ENCODE data around the gene ZFP91.
A peak's percentile ranks its signal among the peaks of the same experiment; 100 is the strongest.

The ZFP91 gene

DNA sequence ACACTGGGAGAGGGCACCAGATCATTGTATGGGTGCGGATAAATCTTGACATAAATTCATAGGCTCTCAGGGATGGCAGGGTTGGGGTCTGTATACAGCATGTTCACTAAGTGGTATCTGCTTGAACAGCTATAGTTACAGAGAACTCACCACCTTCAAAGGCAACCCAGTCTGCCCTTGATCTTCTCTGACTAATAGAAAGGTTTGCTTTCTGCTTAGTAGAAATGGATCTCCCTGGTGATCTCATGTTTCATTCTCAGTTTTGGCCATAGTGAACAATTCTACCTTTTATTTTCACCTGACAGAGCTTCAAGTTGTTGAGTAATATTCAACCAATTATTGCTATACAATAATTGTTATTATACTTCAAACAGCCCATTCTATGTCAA is 76.0 kb downstream of the ZFP91 start:
- no peak overlapping the region for H3K4me3 ChIP-seq (IDR thresholded peaks at IDR 0.05; ENCODE audit: insufficient read depth, low read depth, low read length)
- no peaks in the 10 kb centered on the region for H3K36me3 ChIP-seq (ENCODE audit: insufficient read depth)
- peak overlapping the region; percentile 64; the same call in 1 of the 2 replicates for H2AFZ ChIP-seq (ENCODE audit: low read depth)
- H3K4me2 ChIP-seq = peak overlapping the region; percentile 48
- TF ChIP-seq CTCF (conservative IDR thresholded peaks at IDR 0.05; ENCODE audit: low read depth, low read length) = no peak
- H3K4me1 ChIP-seq (ENCODE audit: low read depth, poor library complexity, severe bottlenecking) = peaks cover 56% of the 10 kb centered on the region
- no peak overlapping the region for H3K9ac ChIP-seq
- no peak overlapping the region; the same call in 1 of the 2 replicates for H3K27ac ChIP-seq
- no peaks in the 10 kb centered on the region for H3K79me2 ChIP-seq (ENCODE audit: insufficient read depth, low read depth)
- H3K27me3 ChIP-seq (ENCODE audit: insufficient read depth, low read depth) = no peaks in the 10 kb centered on the region
- no peaks in the 10 kb centered on the region for H4K20me1 ChIP-seq (ENCODE audit: insufficient read depth)

- H3K79me2 ChIP-seq (ENCODE audit: insufficient read depth, low read depth) = no peaks in the 10 kb centered on the region
- H3K4me2 ChIP-seq = no peak overlapping the region
- no peak for TF ChIP-seq CTCF (conservative IDR thresholded peaks at IDR 0.05; ENCODE audit: low read depth, low read length)
- no peak overlapping the region for H2AFZ ChIP-seq (ENCODE audit: low read depth)
- H3K9ac ChIP-seq = no peak overlapping the region
- peaks cover 41% of the 10 kb centered on the region for H3K4me1 ChIP-seq (ENCODE audit: low read depth, poor library complexity, severe bottlenecking)
- H3K27ac ChIP-seq = no peak overlapping the region
- H3K27me3 ChIP-seq (ENCODE audit: insufficient read depth, low read depth) = no peaks in the 10 kb centered on the region
- H3K36me3 ChIP-seq (ENCODE audit: insufficient read depth) = no peaks in the 10 kb centered on the region
- no peaks in the 10 kb centered on the region for H4K20me1 ChIP-seq (ENCODE audit: insufficient read depth)
- H3K4me3 ChIP-seq (IDR thresholded peaks at IDR 0.05; ENCODE audit: insufficient read depth, low read depth, low read length) = no peak overlapping the region
These were observed 77.5 kb downstream of the ZFP91 start for GRCh38 chr11:58656348-58656747.

GRCh38 chr11:58658623-58659022 is 79.8 kb downstream of the ZFP91 start:
- Histone ChIP-seq H2AFZ (ENCODE audit: low read depth) (no peak overlapping the region), H3K4me2 (no peak overlapping the region)

DNA sequence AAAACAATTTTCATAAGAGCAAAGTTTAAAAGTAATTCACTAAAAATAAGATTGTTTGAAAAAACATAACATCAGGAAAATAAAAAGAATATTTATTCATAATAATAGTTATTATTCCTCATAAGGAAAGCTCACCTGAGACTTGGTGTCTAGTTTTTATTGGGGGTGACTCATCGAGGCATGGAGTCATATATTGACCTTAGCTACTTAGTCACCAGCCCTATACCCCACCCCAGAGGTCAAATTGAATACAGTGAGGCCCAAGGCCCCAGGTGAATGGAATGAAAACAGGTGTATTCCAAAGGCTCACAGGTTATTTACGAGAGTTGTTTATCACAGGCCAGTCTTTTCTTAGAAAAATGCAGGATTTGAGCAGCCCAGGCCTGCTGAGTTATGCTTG is 80.5 kb downstream of the ZFP91 start:
- Histone ChIP-seq H3K4me2 (no peak overlapping the region), H3K36me3 (ENCODE audit: insufficient read depth) (no peaks in the 10 kb centered on the region), H3K27ac (no peak overlapping the region), H3K4me3 (IDR thresholded peaks at IDR 0.05; ENCODE audit: insufficient read depth, low read depth, low read length) (no peak overlapping the region), H3K4me1 (ENCODE audit: low read depth, poor library complexity, severe bottlenecking) (peaks cover 14% of the 10 kb centered on the region), H2AFZ (ENCODE audit: low read depth) (no peak overlapping the region), H4K20me1 (ENCODE audit: insufficient read depth) (no peaks in the 10 kb centered on the region), H3K79me2 (ENCODE audit: insufficient read depth, low read depth) (no peaks in the 10 kb centered on the region), H3K9ac (no peak overlapping the region), H3K27me3 (ENCODE audit: insufficient read depth, low read depth) (no peaks in the 10 kb centered on the region)
- TF ChIP-seq CTCF (conservative IDR thresholded peaks at IDR 0.05; ENCODE audit: low read depth, low read length) = no peak

More at GRCh38 chr11:58658623-58659022, 79.8 kb downstream of the ZFP91 start:
- H3K4me3 ChIP-seq (IDR thresholded peaks at IDR 0.05; ENCODE audit: insufficient read depth, low read depth, low read length) = no peak overlapping the region
- no peaks in the 10 kb centered on the region for H3K79me2 ChIP-seq (ENCODE audit: insufficient read depth, low read depth)
- no peak overlapping the region for H3K27ac ChIP-seq
- H3K27me3 ChIP-seq (ENCODE audit: insufficient read depth, low read depth) = no peaks in the 10 kb centered on the region
- no peak overlapping the region for H3K9ac ChIP-seq
- peaks cover 21% of the 10 kb centered on the region for H3K4me1 ChIP-seq (ENCODE audit: low read depth, poor library complexity, severe bottlenecking)
- no peak for TF ChIP-seq CTCF (conservative IDR thresholded peaks at IDR 0.05; ENCODE audit: low read depth, low read length)
- H4K20me1 ChIP-seq (ENCODE audit: insufficient read depth) = no peaks in the 10 kb centered on the region
- H3K36me3 ChIP-seq (ENCODE audit: insufficient read depth) = no peaks in the 10 kb centered on the region

All from KMS-11 (cell line).